Measurements from ENCODE around the gene FLCN.

Gene FLCN

DNA sequence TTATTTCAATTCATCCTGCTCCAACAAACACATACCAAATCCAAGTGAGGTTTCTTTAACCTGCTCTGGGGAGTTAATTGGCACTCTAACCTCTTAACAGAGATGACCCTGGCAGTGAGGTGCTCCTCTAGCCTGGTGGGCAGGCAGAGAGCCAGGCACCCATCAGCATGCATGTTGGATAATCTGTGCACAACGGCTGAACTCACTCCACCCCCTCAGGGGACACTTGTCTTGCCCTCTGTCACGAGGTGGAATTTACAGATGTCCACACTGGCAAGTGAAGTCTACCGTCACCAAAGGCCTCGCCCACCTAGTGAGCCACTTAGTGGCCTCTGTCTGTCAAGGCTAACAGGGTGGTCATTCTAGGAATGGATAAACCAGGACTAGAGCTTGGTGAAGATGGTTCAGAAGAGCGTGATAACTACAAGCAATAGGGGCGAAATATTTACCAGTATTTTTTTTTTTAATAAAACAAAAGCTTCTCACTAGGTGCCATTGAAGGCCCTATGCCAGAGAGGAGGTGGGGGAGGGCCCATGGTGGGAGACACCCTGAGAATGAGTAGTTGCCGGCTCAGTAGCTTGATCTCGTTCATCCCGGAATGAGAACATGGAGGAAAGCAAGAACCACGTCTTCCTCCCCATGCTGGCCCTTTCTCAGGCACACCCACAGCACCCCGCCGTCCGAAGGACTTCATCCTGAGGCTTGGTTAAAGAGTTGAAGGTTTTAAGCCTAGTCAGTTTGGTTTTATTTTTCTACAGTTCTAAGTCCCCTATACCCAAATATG lies 56.0 kb downstream of the FLCN start:
- TF ChIP-seq, protein P1, sequence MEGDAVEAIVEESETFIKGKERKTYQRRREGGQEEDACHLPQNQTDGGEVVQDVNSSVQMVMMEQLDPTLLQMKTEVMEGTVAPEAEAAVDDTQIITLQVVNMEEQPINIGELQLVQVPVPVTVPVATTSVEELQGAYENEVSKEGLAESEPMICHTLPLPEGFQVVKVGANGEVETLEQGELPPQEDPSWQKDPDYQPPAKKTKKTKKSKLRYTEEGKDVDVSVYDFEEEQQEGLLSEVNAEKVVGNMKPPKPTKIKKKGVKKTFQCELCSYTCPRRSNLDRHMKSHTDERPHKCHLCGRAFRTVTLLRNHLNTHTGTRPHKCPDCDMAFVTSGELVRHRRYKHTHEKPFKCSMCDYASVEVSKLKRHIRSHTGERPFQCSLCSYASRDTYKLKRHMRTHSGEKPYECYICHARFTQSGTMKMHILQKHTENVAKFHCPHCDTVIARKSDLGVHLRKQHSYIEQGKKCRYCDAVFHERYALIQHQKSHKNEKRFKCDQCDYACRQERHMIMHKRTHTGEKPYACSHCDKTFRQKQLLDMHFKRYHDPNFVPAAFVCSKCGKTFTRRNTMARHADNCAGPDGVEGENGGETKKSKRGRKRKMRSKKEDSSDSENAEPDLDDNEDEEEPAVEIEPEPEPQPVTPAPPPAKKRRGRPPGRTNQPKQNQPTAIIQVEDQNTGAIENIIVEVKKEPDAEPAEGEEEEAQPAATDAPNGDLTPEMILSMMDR (conservative IDR thresholded peaks at IDR 0.05), result no peak
- peak overlapping the region; percentile 63 for H3K27ac ChIP-seq

DNA sequence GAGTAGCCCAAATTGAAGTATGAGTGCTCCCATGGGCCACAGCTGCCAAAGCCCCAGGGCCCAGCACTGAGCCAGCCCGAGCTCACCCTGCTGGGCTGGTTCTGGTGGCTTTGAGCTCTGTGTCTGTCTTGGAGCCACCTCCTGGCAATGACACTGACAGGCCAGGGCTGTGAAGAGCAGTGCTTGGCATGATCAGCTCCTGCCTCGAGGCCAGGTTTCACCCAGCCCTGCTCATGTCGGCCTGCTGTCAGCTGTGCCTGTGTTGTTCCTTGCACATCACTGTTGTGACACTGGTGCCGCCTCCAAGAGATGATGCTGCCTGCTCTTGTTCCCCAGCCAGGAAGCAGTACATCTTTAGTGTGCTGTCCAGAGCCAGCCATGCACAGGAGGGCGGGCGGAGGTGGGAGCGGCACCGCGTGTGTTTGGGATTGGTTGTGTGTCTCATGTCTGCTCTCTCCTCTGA lies 56.8 kb downstream of the FLCN start:
- H3K27ac ChIP-seq, result peak overlapping the region; percentile 16; the same call in 1 of the 2 replicates
- TF ChIP-seq, protein P1 (conservative IDR thresholded peaks at IDR 0.05), result no peak

DNA sequence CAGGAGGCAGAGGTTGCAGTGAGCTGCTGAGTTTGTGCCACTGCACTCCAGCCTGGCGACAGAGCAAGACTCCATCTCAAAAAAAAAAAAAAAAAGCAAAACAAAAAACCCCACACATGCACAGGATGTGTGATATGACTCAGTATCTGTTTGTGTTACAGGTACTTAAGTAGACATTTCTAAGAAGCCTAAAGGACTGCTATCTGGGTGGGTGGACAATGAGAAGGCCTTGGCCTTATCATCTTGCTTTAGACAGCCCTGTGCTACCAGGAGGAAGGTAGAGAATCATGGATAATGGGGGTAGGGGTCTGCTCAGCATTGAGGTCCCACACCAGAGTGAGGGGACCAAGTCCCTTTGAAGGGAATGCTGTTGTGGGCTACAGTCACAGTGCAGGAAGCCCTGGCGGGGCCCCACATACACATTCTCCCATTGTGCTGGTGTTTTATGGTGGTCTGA lies 57.6 kb downstream of the FLCN start:
- TF ChIP-seq, protein P1 (conservative IDR thresholded peaks at IDR 0.05), result no peak
- peak overlapping the region; percentile 16; the same call in 1 of the 2 replicates for H3K27ac ChIP-seq

DNA sequence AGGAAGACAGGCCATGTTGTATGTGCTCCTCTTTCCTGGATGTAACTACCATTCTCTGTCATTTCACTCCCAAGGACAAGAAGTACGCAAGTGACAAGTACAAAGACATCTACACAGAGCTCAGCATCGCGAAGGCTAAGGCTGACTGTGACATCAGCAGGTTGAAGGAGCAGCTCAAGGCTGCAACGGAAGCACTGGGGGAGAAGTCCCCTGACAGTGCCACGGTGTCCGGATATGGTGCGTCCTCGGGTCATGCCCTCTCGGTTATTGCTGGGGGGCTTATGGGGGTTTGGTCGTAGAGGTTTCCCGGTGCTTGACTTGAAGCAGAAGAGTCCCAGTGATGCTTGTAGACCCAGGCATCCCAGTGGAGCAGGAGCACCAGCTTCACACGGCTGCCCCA lies 59.8 kb downstream of the FLCN start:
- no peak overlapping the region for H3K27ac ChIP-seq
- TF ChIP-seq, protein P1 (conservative IDR thresholded peaks at IDR 0.05), result no peak

DNA sequence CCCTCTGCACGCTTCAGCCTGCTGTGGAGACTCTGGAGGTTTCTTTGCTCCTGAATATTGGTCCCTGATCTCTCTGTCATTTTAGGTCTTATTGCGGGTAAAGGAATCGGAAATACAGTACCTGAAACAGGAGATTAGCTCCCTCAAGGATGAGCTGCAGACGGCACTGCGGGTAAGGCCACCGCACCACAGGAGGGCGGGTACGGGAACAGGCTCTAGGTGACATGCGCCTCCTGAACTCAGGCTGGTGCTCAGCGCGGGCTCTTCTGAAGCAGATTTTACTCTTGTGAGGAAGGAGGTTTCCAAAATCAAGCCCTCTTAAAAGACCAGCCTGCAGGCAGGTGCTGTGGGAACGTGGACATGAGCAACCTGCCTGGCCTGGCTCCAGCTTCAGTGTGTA lies 60.6 kb downstream of the FLCN start:
- TF ChIP-seq, protein P1 (conservative IDR thresholded peaks at IDR 0.05), result no peak
- H3K27ac ChIP-seq, result no peak overlapping the region

DNA sequence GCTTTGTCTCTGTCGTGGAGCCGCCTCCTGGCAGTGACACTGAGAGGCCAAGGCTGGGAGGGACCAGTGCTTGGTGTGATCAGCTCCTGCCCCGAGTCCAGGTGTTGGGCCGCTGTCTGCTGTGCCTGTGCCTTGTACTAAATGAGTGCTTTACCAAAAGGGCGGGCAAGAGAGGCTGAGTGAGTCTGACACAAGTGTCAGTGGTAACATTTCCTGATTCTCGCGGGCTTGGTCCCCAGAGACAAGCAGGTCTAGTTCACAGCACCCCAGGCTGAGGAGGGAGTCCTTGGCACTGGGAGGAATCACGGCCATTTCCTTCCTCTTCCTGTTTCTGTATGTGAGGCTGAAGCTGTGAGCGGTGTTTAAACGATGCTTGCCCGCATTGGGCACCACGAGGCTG lies 61.1 kb downstream of the FLCN start:
- TF ChIP-seq, protein P1 (conservative IDR thresholded peaks at IDR 0.05), result no peak
- H3K27ac ChIP-seq, result no peak overlapping the region

DNA sequence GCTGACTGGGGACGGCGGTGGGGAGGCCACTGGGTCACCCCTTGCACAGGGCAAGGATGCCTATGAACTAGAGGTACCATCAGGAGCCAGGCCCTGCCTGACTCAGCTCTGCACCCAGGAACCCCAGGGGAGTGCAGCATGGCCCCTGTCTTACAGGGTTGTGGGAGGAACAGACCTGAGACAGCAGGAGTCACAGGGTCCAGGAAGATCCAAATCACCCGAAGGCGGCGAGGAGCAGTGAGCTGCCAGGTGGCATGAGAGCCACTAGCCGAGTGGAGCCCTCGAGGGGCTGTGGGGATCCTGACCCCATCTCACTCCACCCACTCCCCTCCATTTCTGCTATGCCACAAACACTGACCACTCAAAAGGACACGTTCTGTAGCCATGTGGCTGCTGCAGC lies 61.6 kb downstream of the FLCN start:
- TF ChIP-seq, protein P1 (conservative IDR thresholded peaks at IDR 0.05), result no peak
- no peak overlapping the region for H3K27ac ChIP-seq

All from VCaP (cell line).